Mesendoderm (in vitro differentiated cells): ENCODE measurements around the gene SNX25.

Experiments
- DNase-seq: peaks from one replicate; pipeline ENCODE4 v3.0.0; 2013
- H2AK5ac ChIP-seq: 2 replicates; pipeline ENCODE4 v1.6.1; 2013; ENCODE audit warnings: low read length, inconsistent platforms
- H2BK120ac ChIP-seq: 2 replicates; pipeline ENCODE4 v1.6.1; 2013; ENCODE audit warnings: low read depth, mild to moderate bottlenecking, low read length, moderate library complexity, mixed read lengths
- H2BK15ac ChIP-seq: replicated peaks from 2 replicates; pipeline ENCODE4 v1.6.1; 2013; ENCODE audit warnings: low read depth, mild to moderate bottlenecking, moderate library complexity
- H2BK5ac ChIP-seq: 2 replicates; pipeline ENCODE4 v1.6.1; 2013; ENCODE audit warnings: low read length, inconsistent platforms
- H3K18ac ChIP-seq: 2 replicates; pipeline ENCODE4 v1.6.1; 2013; ENCODE audit warnings: mild to moderate bottlenecking, low read length, mixed read lengths
- H3K23ac ChIP-seq: one replicate; pipeline ENCODE4 v1.6.1; 2013; ENCODE audit warnings: low read length
- H3K27ac ChIP-seq: 2 replicates; pipeline ENCODE4 v1.5.1; 2013; ENCODE audit warnings: low read depth, mild to moderate bottlenecking, inconsistent platforms, low read length, moderate library complexity
- H3K27me3 ChIP-seq: 2 replicates; pipeline ENCODE4 v1.6.1; 2013; ENCODE audit warnings: low read length, control low read depth, mild to moderate bottlenecking, inconsistent platforms; ENCODE audit not compliant: insufficient read depth, poor library complexity
- H3K36me3 ChIP-seq: 2 replicates; pipeline ENCODE4 v1.6.1; 2013; ENCODE audit warnings: low read length, inconsistent platforms; ENCODE audit not compliant: control insufficient read depth, insufficient read depth
- H3K4ac ChIP-seq: one replicate; pipeline ENCODE4 v1.6.1; 2013; ENCODE audit warnings: low read depth, mild to moderate bottlenecking, low read length, moderate library complexity
- H3K4me1 ChIP-seq: 2 replicates; pipeline ENCODE4 v1.6.1; 2013; ENCODE audit warnings: low read depth, low read length, inconsistent platforms; ENCODE audit not compliant: control insufficient read depth
- H3K4me2 ChIP-seq: 2 replicates; pipeline ENCODE4 v1.6.1; 2013; ENCODE audit warnings: low read length
- H3K4me3 ChIP-seq: 2 replicates; pipeline ENCODE4 v1.5.1; 2013; ENCODE audit warnings: mild to moderate bottlenecking, low read length
- H3K56ac ChIP-seq: one replicate; pipeline ENCODE4 v1.6.1; 2013; ENCODE audit warnings: low read length
- H3K79me1 ChIP-seq: 2 replicates; pipeline ENCODE4 v1.6.1; 2013; ENCODE audit warnings: low read length, inconsistent platforms
- H3K79me2 ChIP-seq: 2 replicates; pipeline ENCODE4 v1.6.1; 2013; ENCODE audit warnings: mild to moderate bottlenecking, low read length; ENCODE audit not compliant: control insufficient read depth, insufficient read depth
- H3K9ac ChIP-seq: 2 replicates; pipeline ENCODE4 v1.6.1; 2013; ENCODE audit warnings: low read length, inconsistent platforms
- H4K5ac ChIP-seq: one replicate; pipeline ENCODE4 v1.6.1; 2013; ENCODE audit warnings: low read length
- H4K8ac ChIP-seq: one replicate; pipeline ENCODE4 v1.6.1; 2013; ENCODE audit warnings: low read depth, mild to moderate bottlenecking, control low read depth, low read length, moderate library complexity
- WGBS: extraction: QIAGEN DNeasy Blood & Tissue Kit; methylation state at CpG from one replicate; pipeline ENCODE4 v1.1.7; 2013; ENCODE audit warnings: low lambda C conversion rate, missing lambda C conversion rate; ENCODE audit not compliant: insufficient coverage; ENCODE audit errors: extremely low coverage; 5-methylcytosine and 5-hydroxymethylcytosine counted together

The SNX25 gene

GRCh38 chr4:185269286-185269685 is 59.9 kb downstream of the SNX25 start:
- Histone ChIP-seq H3K4ac (no peak overlapping the region), H3K9ac (no peak overlapping the region), H2BK15ac (no peak overlapping the region), H2BK120ac (no peak overlapping the region), H3K79me1 (peaks cover 5% of the 10 kb centered on the region), H4K8ac (no peak overlapping the region), H3K79me2 (peaks cover 2% of the 10 kb centered on the region), H4K5ac (no peak overlapping the region), H3K4me1 (no peaks in the 10 kb centered on the region), H2AK5ac (no peak overlapping the region), H3K18ac (no peak overlapping the region), H3K4me3 (no peak overlapping the region), H3K27me3 (no peaks in the 10 kb centered on the region), H3K23ac (no peak overlapping the region), H3K4me2 (no peak overlapping the region), H2BK5ac (no peak overlapping the region), H3K27ac (no peak overlapping the region), H3K36me3 (no peaks in the 10 kb centered on the region), H3K56ac (no peak overlapping the region)
- WGBS = no CpG with 5 or more reads among the region's 4 CpGs
- no peak for DNase-seq

GRCh38 chr4:185270037-185270436 is 60.6 kb downstream of the SNX25 start:
- no peak for DNase-seq
- H3K56ac ChIP-seq = no peak overlapping the region
- H3K18ac ChIP-seq = no peak overlapping the region
- no peak overlapping the region for H4K8ac ChIP-seq
- no peaks in the 10 kb centered on the region for H3K27me3 ChIP-seq
- H3K79me1 ChIP-seq = peaks cover 5% of the 10 kb centered on the region
- H3K4me3 ChIP-seq = no peak overlapping the region
- no peak overlapping the region for H3K9ac ChIP-seq
- no peaks in the 10 kb centered on the region for H3K4me1 ChIP-seq
- no peaks in the 10 kb centered on the region for H3K36me3 ChIP-seq
- H2BK120ac ChIP-seq = no peak overlapping the region
- H3K4ac ChIP-seq = no peak overlapping the region
- WGBS = no CpG with 5 or more reads among the region's 5 CpGs
- H2BK5ac ChIP-seq = no peak overlapping the region
- H2BK15ac ChIP-seq = no peak overlapping the region
- no peak overlapping the region for H2AK5ac ChIP-seq
- H3K79me2 ChIP-seq = peaks cover 2% of the 10 kb centered on the region
- no peak overlapping the region for H3K4me2 ChIP-seq
- no peak overlapping the region for H4K5ac ChIP-seq
- H3K23ac ChIP-seq = no peak overlapping the region
- H3K27ac ChIP-seq = no peak overlapping the region

GRCh38 chr4:185270885-185271284 is 61.5 kb downstream of the SNX25 start:
- Histone ChIP-seq H3K18ac (no peak overlapping the region), H3K79me1 (peaks cover 5% of the 10 kb centered on the region), H3K23ac (no peak overlapping the region), H2BK15ac (no peak overlapping the region), H3K79me2 (peaks cover 2% of the 10 kb centered on the region), H4K8ac (no peak overlapping the region), H3K4me3 (no peak overlapping the region), H3K27me3 (no peaks in the 10 kb centered on the region), H3K4me1 (no peaks in the 10 kb centered on the region), H2BK5ac (no peak overlapping the region), H3K36me3 (no peaks in the 10 kb centered on the region), H2BK120ac (no peak overlapping the region), H3K4ac (no peak overlapping the region), H4K5ac (no peak overlapping the region), H3K9ac (no peak overlapping the region), H3K4me2 (no peak overlapping the region), H3K56ac (no peak overlapping the region), H3K27ac (no peak overlapping the region), H2AK5ac (no peak overlapping the region)
- DNase-seq = no peak
- WGBS = no CpG with 5 or more reads among the region's 6 CpGs

- Histone ChIP-seq H3K4me3 (no peak overlapping the region), H4K8ac (no peak overlapping the region), H3K4me1 (no peaks in the 10 kb centered on the region), H2BK15ac (no peak overlapping the region), H3K79me1 (peaks cover 5% of the 10 kb centered on the region), H3K27me3 (no peaks in the 10 kb centered on the region), H4K5ac (no peak overlapping the region), H3K56ac (no peak overlapping the region), H3K36me3 (no peaks in the 10 kb centered on the region), H3K9ac (no peak overlapping the region), H2AK5ac (no peak overlapping the region), H3K4me2 (no peak overlapping the region), H3K23ac (no peak overlapping the region), H2BK120ac (no peak overlapping the region), H3K18ac (no peak overlapping the region), H2BK5ac (no peak overlapping the region), H3K4ac (no peak overlapping the region), H3K79me2 (peaks cover 2% of the 10 kb centered on the region), H3K27ac (no peak overlapping the region)
- DNase-seq = no peak
- no CpG with 5 or more reads among the region's 6 CpGs for whole genome bisulfite sequencing
Measured at GRCh38 chr4:185272245-185272644, 62.8 kb downstream of the SNX25 start.

- Histone ChIP-seq H3K36me3 (no peaks in the 10 kb centered on the region), H3K4ac (no peak overlapping the region), H3K56ac (no peak overlapping the region), H3K4me2 (no peak overlapping the region), H2BK120ac (no peak overlapping the region), H3K79me2 (peaks cover 2% of the 10 kb centered on the region), H4K8ac (no peak overlapping the region), H3K23ac (no peak overlapping the region), H3K27me3 (no peaks in the 10 kb centered on the region), H4K5ac (no peak overlapping the region), H3K79me1 (peaks cover 5% of the 10 kb centered on the region), H3K4me3 (no peak overlapping the region), H3K9ac (no peak overlapping the region), H2BK5ac (no peak overlapping the region), H2AK5ac (no peak overlapping the region), H3K18ac (no peak overlapping the region), H2BK15ac (no peak overlapping the region), H3K4me1 (no peaks in the 10 kb centered on the region), H3K27ac (no peak overlapping the region)
- no peak for DNase-seq
Measured at GRCh38 chr4:185275501-185275900, 66.1 kb downstream of the SNX25 start.

GRCh38 chr4:185276036-185276435 is 66.6 kb downstream of the SNX25 start:
- no peak overlapping the region for H2AK5ac ChIP-seq
- no peak overlapping the region for H4K8ac ChIP-seq
- no peak overlapping the region for H3K27ac ChIP-seq
- H3K23ac ChIP-seq = no peak overlapping the region
- H3K36me3 ChIP-seq = no peaks in the 10 kb centered on the region
- no peaks in the 10 kb centered on the region for H3K27me3 ChIP-seq
- H2BK5ac ChIP-seq = no peak overlapping the region
- no peak overlapping the region for H2BK15ac ChIP-seq
- H3K4me1 ChIP-seq = no peaks in the 10 kb centered on the region
- H4K5ac ChIP-seq = no peak overlapping the region
- H3K4me2 ChIP-seq = no peak overlapping the region
- H3K4me3 ChIP-seq = no peak overlapping the region
- no peak overlapping the region for H3K9ac ChIP-seq
- H3K18ac ChIP-seq = no peak overlapping the region
- H3K56ac ChIP-seq = no peak overlapping the region
- H2BK120ac ChIP-seq = no peak overlapping the region
- no peak for DNase-seq
- H3K79me1 ChIP-seq = peaks cover 5% of the 10 kb centered on the region
- H3K79me2 ChIP-seq = peaks cover 2% of the 10 kb centered on the region
- no peak overlapping the region for H3K4ac ChIP-seq
